ENCODE data around the gene KCTD8. TPM values are rescaled to one million over a fixed set of nuclear protein-coding genes. Genes with fewer than 3 reads are reported as not detected.
"Not testable (repeated sequence)": the region's sequence is repeated elsewhere in the genome, so short reads cannot be mapped to it uniquely, and the experiment has no call there.

KCTD8 gene
- total RNA-seq, 2 donors from 2014 or later, result not detected

DNA sequence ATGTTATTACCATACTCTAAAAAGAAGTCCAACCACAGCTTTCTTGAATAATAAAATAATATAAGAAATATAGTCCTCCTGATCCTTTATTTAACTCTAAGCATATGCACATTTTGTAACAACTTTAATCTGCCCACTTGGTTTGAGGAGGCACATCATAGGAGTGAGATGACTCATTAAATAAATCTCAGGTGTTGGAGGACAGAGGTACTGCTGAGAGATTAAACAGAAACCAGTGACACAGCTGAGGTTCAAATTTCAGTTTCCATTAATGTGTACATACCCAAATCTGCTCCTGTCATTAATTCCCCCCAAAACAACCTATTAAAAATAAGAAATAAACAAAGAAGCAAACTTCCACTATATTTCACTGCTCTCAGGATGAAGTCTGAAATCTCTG, 211.0 kb downstream of the KCTD8 start:
- no peak overlapping the region for H3K27ac Mint-ChIP-seq
- H3K36me3 Mint-ChIP-seq (ENCODE audit: low read depth), result no peaks in the 10 kb centered on the region

DNA sequence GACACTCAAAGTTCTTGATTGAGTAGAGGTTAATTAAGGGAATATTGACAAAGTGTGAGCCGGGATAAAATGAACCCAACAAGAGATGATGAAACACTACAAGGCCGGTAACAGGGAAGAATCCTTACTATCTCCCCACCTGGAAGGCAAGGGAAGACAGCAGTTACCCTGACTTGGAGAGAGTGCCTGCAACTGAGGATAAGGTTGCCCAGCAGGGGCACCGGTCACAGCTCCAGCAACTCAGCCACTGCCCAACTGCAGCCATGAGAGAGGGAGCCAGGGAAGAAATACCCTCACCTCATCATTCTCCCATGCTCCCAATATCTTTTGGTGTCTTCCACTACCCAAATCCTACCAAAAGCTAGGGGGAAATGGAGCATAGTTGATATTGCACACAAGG, 212.7 kb downstream of the KCTD8 start:
- H3K9me3 Mint-ChIP-seq, result peaks cover 4% of the 10 kb centered on the region

More for the DNA sequence above, 211.0 kb downstream of the KCTD8 start:
- H3K27me3 Mint-ChIP-seq, result no peaks in the 10 kb centered on the region
- no peaks in the 10 kb centered on the region for H3K4me1 Mint-ChIP-seq
- H3K4me3 Mint-ChIP-seq, result no peak overlapping the region
- H3K9me3 Mint-ChIP-seq, result peaks cover 4% of the 10 kb centered on the region
- no peak for ATAC-seq (replicated peaks)

DNA sequence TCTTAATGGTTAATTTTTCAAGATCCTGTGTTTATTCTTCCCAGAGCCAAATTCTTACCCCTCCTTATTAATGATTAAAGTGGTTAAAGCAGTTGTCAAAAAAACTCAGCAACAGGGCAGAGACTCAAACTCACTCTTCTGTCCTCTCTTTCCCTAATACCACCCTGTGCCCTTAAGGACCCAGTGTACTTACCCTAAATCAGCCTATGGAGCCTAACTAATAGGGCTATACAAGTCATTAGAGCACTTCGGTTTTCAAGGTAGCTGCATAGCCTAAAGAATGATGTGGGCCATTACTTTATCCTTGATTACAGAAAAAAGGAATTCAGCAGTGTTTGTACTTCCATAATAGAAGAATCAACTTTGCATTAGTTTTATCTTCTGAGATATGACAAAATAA, 216.3 kb downstream of the KCTD8 start:
- Mint-ChIP-seq H3K4me1 (no peaks in the 10 kb centered on the region), H3K36me3 (ENCODE audit: low read depth) (no peaks in the 10 kb centered on the region), H3K27me3 (no peaks in the 10 kb centered on the region), H3K4me3 (no peak overlapping the region), H3K27ac (no peak overlapping the region), H3K9me3 (no peaks in the 10 kb centered on the region)
- no peak for ATAC-seq (replicated peaks)

More for the DNA sequence above, 212.7 kb downstream of the KCTD8 start:
- ATAC-seq (replicated peaks), result no peak
- Mint-ChIP-seq H3K4me3 (no peak overlapping the region), H3K4me1 (no peaks in the 10 kb centered on the region), H3K27me3 (no peaks in the 10 kb centered on the region), H3K27ac (no peak overlapping the region), H3K36me3 (ENCODE audit: low read depth) (no peaks in the 10 kb centered on the region)

DNA sequence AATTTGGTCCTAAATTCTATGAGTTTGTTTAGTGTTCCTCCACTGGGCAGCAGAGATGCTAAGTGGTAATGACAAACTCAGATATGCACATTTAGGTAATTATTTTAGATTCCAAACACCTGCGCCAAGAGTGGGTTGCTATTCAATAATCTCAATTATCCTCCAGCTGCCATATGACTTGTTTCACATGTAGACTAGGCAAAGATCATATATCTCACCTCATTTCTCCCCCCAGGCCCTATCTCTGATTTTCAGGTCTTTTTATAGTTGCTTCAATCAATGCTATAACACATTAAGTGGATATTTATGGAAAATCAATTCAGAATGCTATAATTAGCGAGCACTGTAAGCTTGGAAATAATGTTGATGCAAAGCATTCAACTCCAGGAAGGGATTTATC, 217.6 kb downstream of the KCTD8 start:
- no peaks in the 10 kb centered on the region for H3K9me3 Mint-ChIP-seq
- no peaks in the 10 kb centered on the region for H3K36me3 Mint-ChIP-seq (ENCODE audit: low read depth)
- no peaks in the 10 kb centered on the region for H3K4me1 Mint-ChIP-seq

DNA sequence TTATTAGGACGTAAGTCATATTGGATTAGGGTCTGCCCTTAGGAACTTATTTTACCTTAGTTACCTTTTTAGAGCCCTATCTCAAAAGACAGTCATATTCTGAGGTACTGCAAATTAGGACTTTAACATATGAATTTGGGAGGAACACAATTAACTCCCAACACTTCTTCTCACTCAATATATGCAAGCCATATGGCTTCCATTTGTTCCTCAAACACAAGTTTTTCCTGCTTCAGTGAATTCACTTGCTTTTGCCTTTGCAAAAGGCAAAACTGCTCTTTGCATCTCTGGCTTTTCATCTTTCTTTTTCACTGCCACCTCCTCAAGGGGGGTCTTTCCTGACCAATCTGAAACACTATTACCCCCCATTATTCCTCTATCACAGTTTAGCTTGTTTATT, 220.3 kb downstream of the KCTD8 start:
- Mint-ChIP-seq H3K4me1 (no peaks in the 10 kb centered on the region), H3K27me3 (no peaks in the 10 kb centered on the region), H3K9me3 (peaks cover 4% of the 10 kb centered on the region), H3K4me3 (no peak overlapping the region), H3K36me3 (ENCODE audit: low read depth) (no peaks in the 10 kb centered on the region), H3K27ac (no peak overlapping the region)
- ATAC-seq (replicated peaks), result no peak

More for the DNA sequence above, 217.6 kb downstream of the KCTD8 start:
- Mint-ChIP-seq H3K27ac (no peak overlapping the region), H3K27me3 (no peaks in the 10 kb centered on the region), H3K4me3 (no peak overlapping the region)
- ATAC-seq (replicated peaks), result no peak

DNA sequence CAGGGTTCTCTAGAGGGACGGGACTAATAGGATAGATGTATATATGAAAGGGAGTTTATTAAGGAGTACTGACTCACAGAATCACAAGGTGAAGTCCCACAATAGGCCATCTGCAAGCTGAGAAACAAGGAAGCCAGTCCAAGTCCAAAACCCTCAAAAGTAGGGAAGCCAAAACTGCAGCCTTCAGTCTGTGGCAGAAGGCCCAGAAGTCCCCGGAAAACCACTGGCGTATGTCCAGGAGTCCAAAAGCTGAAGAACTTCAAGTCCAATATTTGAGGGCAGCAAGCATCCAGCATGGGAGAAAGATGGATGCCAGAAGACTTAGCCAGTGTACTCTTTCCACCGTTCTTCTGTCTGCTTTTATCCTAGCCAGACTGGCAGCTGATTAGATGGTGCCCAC, 227.2 kb downstream of the KCTD8 start:
- ATAC-seq (replicated peaks), result no peak
- H3K27me3 Mint-ChIP-seq, result no peaks in the 10 kb centered on the region
- H3K4me3 Mint-ChIP-seq, result no peak overlapping the region
- H3K36me3 Mint-ChIP-seq (ENCODE audit: low read depth), result no peaks in the 10 kb centered on the region
- peaks cover 14% of the 10 kb centered on the region for H3K9me3 Mint-ChIP-seq
- no peaks in the 10 kb centered on the region for H3K4me1 Mint-ChIP-seq
- H3K27ac Mint-ChIP-seq, result no peak overlapping the region

DNA sequence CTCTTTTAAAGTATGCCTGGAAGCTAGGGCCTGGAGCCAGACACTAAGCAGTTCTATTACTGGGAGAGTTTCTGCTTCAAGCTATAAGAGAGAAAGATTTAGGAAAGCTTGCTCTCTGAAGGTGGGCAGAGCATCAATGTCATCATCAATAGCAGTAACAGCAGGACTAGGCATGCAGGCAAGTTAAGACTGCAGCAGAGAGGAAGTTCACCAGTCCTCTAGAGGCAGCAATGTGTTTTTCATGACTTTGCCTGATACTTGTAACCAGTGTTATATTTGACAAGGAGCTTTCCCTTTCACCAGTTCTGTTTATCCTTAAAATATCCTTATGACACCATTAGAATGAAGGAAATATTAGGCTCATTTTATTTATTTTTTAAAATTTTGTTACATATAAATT, 237.9 kb downstream of the KCTD8 start:
- no peaks in the 10 kb centered on the region for H3K4me1 Mint-ChIP-seq
- H3K27ac Mint-ChIP-seq, result no peak overlapping the region
- no peaks in the 10 kb centered on the region for H3K27me3 Mint-ChIP-seq
- peaks cover 5% of the 10 kb centered on the region for H3K9me3 Mint-ChIP-seq
- no peak for ATAC-seq (replicated peaks)
- H3K36me3 Mint-ChIP-seq (ENCODE audit: low read depth), result no peaks in the 10 kb centered on the region
- H3K4me3 Mint-ChIP-seq, result no peak overlapping the region

DNA sequence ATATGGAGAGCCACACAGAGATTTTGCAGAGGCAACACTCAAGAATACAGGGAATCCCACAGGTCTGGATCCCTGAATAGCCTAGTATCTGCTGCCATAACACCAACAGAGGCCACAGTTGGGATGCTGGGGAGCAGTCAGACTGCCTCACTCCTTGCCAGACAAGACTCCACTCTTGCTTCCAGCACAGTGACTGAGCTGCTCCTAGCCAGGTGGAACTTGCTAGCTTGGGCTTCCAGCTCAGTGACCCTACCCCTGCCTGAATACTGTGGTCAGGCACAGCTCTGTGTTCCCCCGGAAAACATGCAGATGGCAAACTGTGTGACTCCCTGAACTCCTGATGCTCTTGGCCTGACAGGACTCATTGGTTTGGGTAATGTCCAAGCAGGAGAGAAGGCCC, 251.8 kb downstream of the KCTD8 start:
- H3K4me1 Mint-ChIP-seq, result no peaks in the 10 kb centered on the region
- no peak overlapping the region for H3K4me3 Mint-ChIP-seq
- no peaks in the 10 kb centered on the region for H3K27me3 Mint-ChIP-seq
- ATAC-seq (replicated peaks), result no peak
- H3K36me3 Mint-ChIP-seq (ENCODE audit: low read depth), result no peaks in the 10 kb centered on the region
- no peak overlapping the region for H3K27ac Mint-ChIP-seq
- H3K9me3 Mint-ChIP-seq, result peaks cover 21% of the 10 kb centered on the region

DNA sequence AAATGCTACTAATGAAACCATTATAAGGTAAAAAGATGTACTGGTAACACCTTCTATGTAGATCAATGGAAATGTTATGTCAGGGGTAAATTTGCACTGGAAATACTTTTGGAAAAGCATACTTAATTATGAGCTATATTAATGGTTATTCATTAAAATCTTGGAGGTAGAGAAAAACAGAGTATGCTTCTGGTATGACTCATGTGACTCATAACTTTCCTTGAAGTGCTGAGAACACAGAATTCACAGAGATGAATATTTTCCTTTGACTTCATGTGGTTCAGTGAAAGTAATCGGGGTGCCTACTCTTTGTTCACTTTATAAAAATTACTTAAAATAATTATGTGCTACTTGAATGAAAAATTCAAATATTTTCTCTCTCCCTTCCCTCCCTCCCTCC, 254.2 kb downstream of the KCTD8 start:
- no peaks in the 10 kb centered on the region for H3K36me3 Mint-ChIP-seq (ENCODE audit: low read depth)

DNA sequence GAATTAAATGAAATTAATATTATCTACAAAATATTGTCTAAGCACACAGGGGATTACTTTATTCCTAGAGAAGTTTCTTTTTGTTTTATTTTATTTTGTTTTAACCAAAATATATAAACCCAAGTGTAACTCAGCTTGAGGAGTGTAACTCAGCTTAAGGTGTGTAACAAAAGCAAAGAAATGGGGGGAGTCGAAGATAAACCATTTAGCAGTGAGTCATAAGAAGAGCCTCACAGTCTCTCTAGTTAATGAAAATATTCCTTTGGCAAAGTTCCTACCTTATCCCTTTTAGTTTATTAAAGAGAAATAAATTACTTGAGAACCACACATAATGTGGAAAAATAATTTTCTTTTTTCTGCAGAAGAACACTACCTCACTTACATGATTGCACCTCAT, 261.8 kb downstream of the KCTD8 start:
- H3K9me3 Mint-ChIP-seq, result peaks cover 14% of the 10 kb centered on the region
- H3K4me3 Mint-ChIP-seq, result no peak overlapping the region
- H3K36me3 Mint-ChIP-seq (ENCODE audit: low read depth), result no peaks in the 10 kb centered on the region
- ATAC-seq (replicated peaks), result no peak
- no peaks in the 10 kb centered on the region for H3K27me3 Mint-ChIP-seq
- H3K4me1 Mint-ChIP-seq, result no peaks in the 10 kb centered on the region
- no peak overlapping the region for H3K27ac Mint-ChIP-seq

More for the DNA sequence above, 254.2 kb downstream of the KCTD8 start:
- Mint-ChIP-seq H3K4me3 (no peak overlapping the region), H3K4me1 (no peaks in the 10 kb centered on the region), H3K27ac (no peak overlapping the region), H3K27me3 (no peaks in the 10 kb centered on the region), H3K9me3 (peaks cover 23% of the 10 kb centered on the region)
- ATAC-seq (replicated peaks), result no peak

DNA sequence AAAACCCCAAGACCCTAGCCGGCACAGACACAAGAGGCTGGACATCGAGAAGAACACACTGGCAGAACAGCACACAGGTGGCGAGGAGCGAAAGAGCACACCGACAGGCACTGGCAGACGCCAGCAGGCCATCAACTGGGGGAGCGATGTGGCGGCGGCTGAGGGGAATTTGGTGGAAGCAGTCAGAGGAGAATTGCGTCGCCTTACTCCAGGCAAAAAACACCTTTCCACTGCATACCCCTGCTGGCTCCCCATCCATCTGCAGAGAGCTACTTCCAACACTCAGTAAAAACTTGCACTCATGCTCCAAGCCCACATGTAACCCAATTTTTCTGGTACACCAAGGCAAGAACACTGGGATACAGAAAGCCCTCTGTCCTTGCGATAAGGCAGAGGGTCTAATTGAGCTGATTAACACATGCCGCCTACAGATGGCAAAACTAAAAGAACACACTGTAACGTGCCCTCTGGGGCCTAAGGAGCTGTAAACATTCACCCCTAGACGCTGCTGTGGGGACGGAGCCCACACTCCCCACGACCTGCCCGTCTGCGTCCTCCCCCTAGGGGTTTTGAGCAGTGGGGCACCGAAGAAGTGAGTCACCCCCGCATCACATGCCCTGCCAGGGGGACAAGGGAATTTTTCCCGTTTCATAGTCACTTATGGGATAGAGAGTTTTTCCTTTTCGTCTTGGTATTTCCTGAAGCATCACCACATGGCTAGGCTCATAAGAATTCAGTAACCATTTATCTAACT, 262.3 kb downstream of the KCTD8 start:
- Mint-ChIP-seq H3K4me3 (no peak overlapping the region), H3K4me1 (no peaks in the 10 kb centered on the region), H3K9me3 (peaks cover 14% of the 10 kb centered on the region), H3K27ac (no peak overlapping the region), H3K36me3 (ENCODE audit: low read depth) (no peaks in the 10 kb centered on the region), H3K27me3 (no peaks in the 10 kb centered on the region)
- ATAC-seq (replicated peaks), result no peak

DNA sequence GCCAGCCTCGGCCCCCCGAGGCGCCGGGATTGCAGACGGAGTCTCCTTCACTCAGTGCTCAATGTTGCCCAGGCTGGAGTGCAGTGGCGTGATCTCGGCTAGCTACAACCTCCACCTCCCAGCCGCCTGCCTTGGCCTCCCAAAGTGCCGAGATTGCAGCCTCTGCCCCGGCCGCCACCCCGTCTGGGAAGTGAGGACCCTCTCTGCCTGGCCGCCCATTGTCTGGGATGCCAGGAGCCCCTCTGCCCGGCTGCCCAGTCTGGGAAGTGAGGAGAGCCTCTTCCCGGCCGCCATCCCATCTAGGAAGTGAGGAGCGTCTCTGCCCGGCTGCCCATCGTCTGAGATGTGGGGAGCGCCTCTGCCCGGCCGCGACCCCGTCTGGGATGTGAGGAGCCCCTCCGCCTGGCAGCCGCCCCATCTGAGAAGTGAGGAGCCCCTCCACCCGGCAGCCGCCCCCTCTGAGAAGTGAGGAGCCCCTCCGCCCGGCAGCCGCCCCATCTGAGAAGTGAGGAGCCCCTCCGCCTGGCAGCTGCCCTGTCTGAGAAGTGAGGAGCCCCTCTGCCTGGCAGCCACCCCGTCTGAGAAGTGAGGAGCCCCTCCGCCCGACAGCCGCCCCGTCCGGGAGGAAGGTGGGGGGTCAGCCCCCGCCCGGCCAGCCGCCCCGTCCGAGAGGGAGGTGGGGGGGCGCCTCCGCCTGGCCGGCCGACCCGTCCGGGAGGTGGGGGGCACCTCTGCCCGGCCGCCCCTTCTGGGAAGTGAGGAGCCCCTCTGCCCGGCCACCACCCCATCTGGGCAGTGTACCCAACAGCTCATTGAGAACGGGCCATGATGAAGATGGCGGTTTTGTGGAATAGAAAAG, 266.9 kb downstream of the KCTD8 start:
- not testable (repeated sequence) for H3K27me3 Mint-ChIP-seq; H3K36me3 Mint-ChIP-seq (ENCODE audit: low read depth); H3K4me1 Mint-ChIP-seq; H3K4me3 Mint-ChIP-seq; ATAC-seq (replicated peaks); H3K27ac Mint-ChIP-seq
- peaks cover 13% of the 10 kb centered on the region for H3K9me3 Mint-ChIP-seq

DNA sequence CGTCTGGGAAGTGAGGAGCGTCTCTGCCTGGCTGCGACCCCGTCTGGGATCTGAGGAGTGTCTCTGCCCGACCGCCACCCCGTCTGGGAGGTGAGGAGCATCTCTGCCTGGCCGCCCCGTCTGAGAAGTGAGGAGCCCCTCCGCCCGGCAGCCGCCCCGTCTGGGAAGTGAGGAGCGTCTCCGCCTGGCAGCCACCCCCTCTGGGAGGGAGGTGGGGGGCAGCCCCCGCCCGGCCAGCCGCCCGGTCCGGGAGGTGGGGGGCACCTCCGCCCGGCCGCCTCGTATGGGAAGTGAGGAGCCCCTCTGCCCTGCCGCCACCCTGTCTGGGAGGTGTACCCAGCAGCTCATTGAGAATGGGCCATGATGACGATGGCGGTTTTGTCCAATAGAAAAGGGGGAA, 280.8 kb downstream of the KCTD8 start:
- H3K4me3 Mint-ChIP-seq; H3K9me3 Mint-ChIP-seq; H3K4me1 Mint-ChIP-seq; ATAC-seq (replicated peaks); H3K36me3 Mint-ChIP-seq (ENCODE audit: low read depth); H3K27me3 Mint-ChIP-seq; H3K27ac Mint-ChIP-seq: not testable (repeated sequence)

DNA sequence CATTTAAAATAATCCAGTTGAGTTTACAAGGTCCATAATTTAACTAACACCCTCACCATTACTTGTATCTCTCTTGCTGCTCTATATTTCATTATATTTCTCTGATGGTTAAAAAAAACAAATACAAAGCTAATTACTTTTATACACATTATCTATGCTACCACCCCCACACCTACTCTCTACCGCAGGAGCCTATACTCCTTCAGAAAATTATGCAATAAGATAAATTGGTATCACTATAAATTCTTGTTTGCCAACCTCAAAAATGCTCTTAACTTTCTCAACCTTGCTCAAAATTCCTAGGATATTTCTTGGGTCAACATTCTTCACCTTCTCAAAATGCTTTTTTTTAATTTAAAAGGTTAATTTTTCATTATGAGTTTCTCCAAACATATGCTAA, 282.7 kb downstream of the KCTD8 start:
- ATAC-seq (replicated peaks), result no peak
- no peak overlapping the region for H3K27ac Mint-ChIP-seq
- H3K4me3 Mint-ChIP-seq, result no peak overlapping the region
- no peaks in the 10 kb centered on the region for H3K4me1 Mint-ChIP-seq
- peaks cover 6% of the 10 kb centered on the region for H3K9me3 Mint-ChIP-seq
- no peaks in the 10 kb centered on the region for H3K36me3 Mint-ChIP-seq (ENCODE audit: low read depth)
- no peaks in the 10 kb centered on the region for H3K27me3 Mint-ChIP-seq

All from activated T-helper 17 cell treated with anti-CD3 and anti-CD28 coated beads, Interleukin-2, amount 50 U/mL, for 72 hours (primary cell).